H1 (cell line): ENCODE measurements around the gene OR51E1. TPM values are rescaled to one million over a fixed set of nuclear protein-coding genes. Genes with fewer than 3 reads are reported as not detected.

Experiments
- CTCF ChIA-PET: fragments of 300-600 bp; sonication (Branson Sonifier 250); formaldehyde crosslinking; loops from one replicate; lab custom pipeline; 2021; ENCODE audit not compliant: partially characterized antibody; lab: Charles Lee
- POLR2A ChIA-PET: fragments of 300-600 bp; sonication (Branson Sonifier 250); formaldehyde crosslinking; loops from one replicate; lab custom pipeline; 2021; ENCODE audit warnings: inconsistent platforms; ENCODE audit not compliant: partially characterized antibody; lab: Charles Lee
- DNase-seq, 2 experiments: peaks; one replicate each; pipeline versions ENCODE4 v3.0.0 to v3.0.0-alpha.2; 2010 to 2022; ENCODE audit warnings: low spot score in 2 of 2, low read depth in 1 of 2, mixed read lengths in 1 of 2
- FAIRE-seq: peaks from 2 replicates; lab custom pipeline; 2011; peaks lifted over from hg19 to GRCh38; lab: Jason Lieb, UNC
- H2AFZ ChIP-seq: 2 replicates; pipeline ENCODE4 v1.8.1; 2012; ENCODE audit warnings: low read length, inconsistent platforms
- H2AK5ac ChIP-seq: 2 replicates; pipeline ENCODE4 v1.6.1; 2013; ENCODE audit warnings: low read depth, low read length
- H2BK120ac ChIP-seq: replicated peaks from 2 replicates; pipeline ENCODE3; 2013; ENCODE audit warnings: low read depth, low read length, inconsistent platforms
- H2BK12ac ChIP-seq: 2 replicates; pipeline ENCODE4 v1.6.1; 2013; ENCODE audit warnings: low read depth, low read length
- H2BK15ac ChIP-seq: 2 replicates; pipeline ENCODE4 v1.6.1; 2013; ENCODE audit warnings: low read length
- H2BK20ac ChIP-seq: 2 replicates; pipeline ENCODE4 v1.6.1; 2013; ENCODE audit warnings: low read length
- H2BK5ac ChIP-seq: 2 replicates; pipeline ENCODE4 v1.6.1; 2013; ENCODE audit warnings: low read depth, low read length
- H3K14ac ChIP-seq: 2 replicates; pipeline ENCODE4 v1.6.1; 2013; ENCODE audit warnings: inconsistent platforms; ENCODE audit not compliant: insufficient read length
- H3K18ac ChIP-seq: 2 replicates; pipeline ENCODE4 v1.6.1; 2013; ENCODE audit warnings: low read length; ENCODE audit errors: extremely low read depth
- H3K23ac ChIP-seq: 2 replicates; pipeline ENCODE4 v1.6.1; 2013; ENCODE audit warnings: inconsistent platforms; ENCODE audit not compliant: insufficient read length
- H3K23me2 ChIP-seq: 2 replicates; pipeline ENCODE4 v1.6.1; 2013; ENCODE audit warnings: low read depth, low read length
- H3K27ac ChIP-seq: 2 replicates; pipeline ENCODE4 v1.6.1; 2011; ENCODE audit warnings: low read depth, low read length, inconsistent platforms
- H3K27me3 ChIP-seq, 4 experiments: replicated peaks in 1 of 4; 1 replicate in 1 of 4; 2 replicates in 3 of 4; pipeline versions ENCODE4 v1.6.1 to v1.8.1; 2011 to 2013; ENCODE audit warnings: low read length in 3 of 4, mild to moderate bottlenecking in 3 of 4, inconsistent platforms in 2 of 4, mixed read lengths in 2 of 4, moderate library complexity in 1 of 4; ENCODE audit not compliant: control insufficient read depth in 3 of 4, insufficient read depth in 3 of 4; ENCODE audit errors: extremely low read depth in 1 of 4
- H3K36me3 ChIP-seq, 4 experiments: 2 replicates each; pipeline versions ENCODE4 v1.6.1 to v1.8.1; 2011 to 2013; ENCODE audit warnings: mild to moderate bottlenecking in 4 of 4, low read length in 3 of 4, moderate library complexity in 2 of 4, control low read depth in 1 of 4, inconsistent platforms in 1 of 4; ENCODE audit not compliant: insufficient read depth in 4 of 4, control insufficient read depth in 2 of 4
- H3K4ac ChIP-seq: replicated peaks from 2 replicates; pipeline ENCODE3; 2013; ENCODE audit warnings: low read length, low read depth, mixed read lengths, inconsistent platforms; ENCODE audit not compliant: insufficient read length
- H3K4me1 ChIP-seq, 4 experiments: replicated peaks in 1 of 4; 1 replicate in 1 of 4; 2 replicates in 3 of 4; pipeline versions ENCODE4 v1.6.1 to v1.8.1; 2011 to 2013; ENCODE audit warnings: low read length in 3 of 4, inconsistent platforms in 2 of 4, mixed read lengths in 1 of 4; ENCODE audit not compliant: insufficient read depth in 4 of 4, control insufficient read depth in 3 of 4
- H3K4me2 ChIP-seq, 2 experiments: 2 replicates each; pipeline versions ENCODE4 v1.6.1 to v1.8.1; 2011 to 2013; ENCODE audit warnings: low read depth in 2 of 2, low read length in 2 of 2, control low read depth in 1 of 2, inconsistent platforms in 1 of 2, mild to moderate bottlenecking in 1 of 2; ENCODE audit not compliant: insufficient read depth in 1 of 2
- H3K4me3 ChIP-seq, 4 experiments: fragments of 200-600, 300-600 bp in 1 of 4; sonication (generic), shearing (Covaris generic), sonication (Bioruptor Twin) in 1 of 4; 2 replicates each; pipeline versions ENCODE4 v1.5.1 to v1.8.1; 2011 to 2016; ENCODE audit warnings: low read length in 4 of 4, low read depth in 3 of 4, control low read depth in 2 of 4, inconsistent platforms in 2 of 4, mild to moderate bottlenecking in 2 of 4, mixed read lengths in 1 of 4, moderate library complexity in 1 of 4; ENCODE audit not compliant: insufficient read depth in 2 of 4; ENCODE audit errors: extremely low read depth in 1 of 4
- H3K56ac ChIP-seq: replicated peaks from 2 replicates; pipeline ENCODE3; 2013; ENCODE audit warnings: low read depth, mild to moderate bottlenecking, mixed read lengths, low read length, inconsistent platforms; ENCODE audit not compliant: insufficient read length
- H3K79me1 ChIP-seq: 2 replicates; pipeline ENCODE4 v1.6.1; 2013; ENCODE audit warnings: low read depth, low read length, control low read depth
- H3K79me2 ChIP-seq, 2 experiments: 2 replicates each; pipeline versions ENCODE4 v1.6.1 to v1.8.1; 2012 to 2013; ENCODE audit warnings: low read length in 2 of 2, mild to moderate bottlenecking in 2 of 2, inconsistent platforms in 1 of 2; ENCODE audit not compliant: insufficient read depth in 2 of 2, control insufficient read depth in 1 of 2
- H3K9ac ChIP-seq, 4 experiments: replicated peaks in 1 of 4; 1 replicate in 1 of 4; 2 replicates in 3 of 4; pipeline versions ENCODE4 v1.6.1 to v1.8.1; 2011 to 2013; ENCODE audit warnings: low read depth in 3 of 4, low read length in 3 of 4, control low read depth in 2 of 4, mild to moderate bottlenecking in 2 of 4, moderate library complexity in 2 of 4, inconsistent platforms in 1 of 4; ENCODE audit errors: extremely low read depth in 1 of 4
- H3K9me3 ChIP-seq, 2 experiments: 2 replicates each; pipeline versions ENCODE4 v1.6.1 to v1.8.1; 2012 to 2013; ENCODE audit warnings: mild to moderate bottlenecking in 2 of 2, moderate library complexity in 2 of 2, control low read depth in 1 of 2, inconsistent platforms in 1 of 2, low read depth in 1 of 2, low read length in 1 of 2, mixed read lengths in 1 of 2; ENCODE audit not compliant: insufficient read depth in 2 of 2
- H4K20me1 ChIP-seq, 2 experiments: replicated peaks in 1 of 2; 2 replicates each; pipeline versions ENCODE3 to v1.8.1; 2011 to 2013; ENCODE audit warnings: inconsistent platforms in 2 of 2, low read length in 2 of 2, mild to moderate bottlenecking in 1 of 2; ENCODE audit not compliant: insufficient read depth in 2 of 2, control insufficient read depth in 1 of 2
- H4K5ac ChIP-seq: 2 replicates; pipeline ENCODE4 v1.6.1; 2013; ENCODE audit warnings: low read length, low read depth, mixed read lengths, inconsistent platforms; ENCODE audit not compliant: insufficient read length
- H4K8ac ChIP-seq: 2 replicates; pipeline ENCODE4 v1.8.0; 2013; ENCODE audit warnings: mild to moderate bottlenecking, moderate library complexity, low read length, inconsistent platforms; ENCODE audit not compliant: insufficient read depth; ENCODE audit errors: extremely low read depth
- H4K91ac ChIP-seq: replicated peaks from 2 replicates; pipeline ENCODE3; 2013; ENCODE audit warnings: low read length, mixed read lengths, inconsistent platforms; ENCODE audit not compliant: insufficient read length
- BACH1 ChIP-seq: IDR thresholded peaks from 2 replicates; pipeline ENCODE4 v1.6.1; 2012; ENCODE audit warnings: low read length, improper control_type of control experiment
- EP300 ChIP-seq, 2 experiments: IDR thresholded peaks; 1 replicate in 1 of 2; 2 replicates in 1 of 2; pipeline ENCODE4 v1.6.1; 2011 to 2012; ENCODE audit warnings: low read depth in 2 of 2, low read length in 2 of 2, mild to moderate bottlenecking in 2 of 2, borderline replicate concordance in 1 of 2, inconsistent platforms in 1 of 2, moderate library complexity in 1 of 2
- EZH2 ChIP-seq: fragments of 200-600 bp; sonication (generic); IDR thresholded peaks from 2 replicates; pipeline ENCODE4 v1.7.1; 2012; ENCODE audit warnings: low read depth, mild to moderate bottlenecking, moderate library complexity, low read length, inconsistent platforms; ENCODE audit not compliant: severe bottlenecking
- HDAC6 ChIP-seq: IDR thresholded peaks from one replicate; pipeline ENCODE4 v1.7.1; 2012; ENCODE audit warnings: low read depth, mild to moderate bottlenecking, inconsistent platforms, low read length, moderate library complexity
- KDM1A ChIP-seq: fragments of 200-600, 300-600 bp; sonication (generic); IDR thresholded peaks from 2 replicates; pipeline ENCODE4 v1.7.1; 2016; ENCODE audit warnings: mild to moderate bottlenecking, low read length, borderline replicate concordance
- KDM5A ChIP-seq: fragments of 200-600 bp; IDR thresholded peaks from 2 replicates; pipeline ENCODE4 v1.7.1; 2012; ENCODE audit warnings: mild to moderate bottlenecking, low read length, inconsistent platforms, mixed read lengths
- POLR2A ChIP-seq, 2 experiments: IDR thresholded peaks; 1 replicate in 1 of 2; 2 replicates in 1 of 2; pipeline ENCODE4 v1.6.1; 2011; ENCODE audit warnings: low read depth in 2 of 2, low read length in 2 of 2, mild to moderate bottlenecking in 2 of 2; ENCODE audit errors: control extremely low read depth in 1 of 2
- SP1 ChIP-seq: IDR thresholded peaks from 2 replicates; pipeline ENCODE4 v1.6.1; 2011; ENCODE audit warnings: low read depth, low read length
- TCF12 ChIP-seq: IDR thresholded peaks from 2 replicates; pipeline ENCODE4 v1.6.1; 2011; ENCODE audit warnings: low read depth, mild to moderate bottlenecking, low read length
- WGBS, 2 experiments: shearing (Covaris generic) in 1 of 2; methylation state at CpG; one replicate each; pipeline versions ENCODE4 v1.1.6 to v1.1.7; 2013 to 2015; ENCODE audit warnings: low lambda C conversion rate in 2 of 2, mixed read lengths in 2 of 2, inconsistent platforms in 1 of 2, low coverage in 1 of 2, missing lambda C conversion rate in 1 of 2; ENCODE audit not compliant: insufficient replicate concordance in 2 of 2, insufficient coverage in 1 of 2, insufficient read length in 1 of 2; ENCODE audit errors: extremely low coverage in 1 of 2, missing lambda C conversion rate in 1 of 2; 5-methylcytosine and 5-hydroxymethylcytosine counted together
- polyA plus RNA-seq, 7 experiments: library from polyadenylated mRNA; depleted of rRNA in 3 of 7; stranded (reverse) in 5 of 7; unstranded in 2 of 7; fragments of >200 nt in 5 of 7; fragments of 200-250 nt in 2 of 7; gene quantifications; 1 replicate in 5 of 7; 2 replicates in 1 of 7; 4 replicates in 1 of 7; pipeline versions ENCODE4 v1.2.1 to v1.2.3, GENCODE V29; 2011 to 2013; ENCODE audit warnings: missing spikeins in 2 of 7, mixed read lengths in 2 of 7
- total RNA-seq: library from RNA; stranded (reverse); fragmentation: NEBNext Ultra II Directional; extraction: Animal tissue kit (Norgen Biotek cat#: 25700); gene quantifications from 2 replicates; pipeline ENCODE4 v1.2.1, GENCODE V29; 2021
- TF ChIP-seq, protein P1 (sequence below): IDR thresholded peaks from 2 replicates; pipeline ENCODE4 v1.6.1; 2011; ENCODE audit warnings: low read length, improper control_type of control experiment

The OR51E1 gene
- total and polyA plus RNA-seq, 2 of the 8 experiments (the other 6 are each of a cell fraction or from before 2014, with no cell fraction given) = not detected

DNA sequence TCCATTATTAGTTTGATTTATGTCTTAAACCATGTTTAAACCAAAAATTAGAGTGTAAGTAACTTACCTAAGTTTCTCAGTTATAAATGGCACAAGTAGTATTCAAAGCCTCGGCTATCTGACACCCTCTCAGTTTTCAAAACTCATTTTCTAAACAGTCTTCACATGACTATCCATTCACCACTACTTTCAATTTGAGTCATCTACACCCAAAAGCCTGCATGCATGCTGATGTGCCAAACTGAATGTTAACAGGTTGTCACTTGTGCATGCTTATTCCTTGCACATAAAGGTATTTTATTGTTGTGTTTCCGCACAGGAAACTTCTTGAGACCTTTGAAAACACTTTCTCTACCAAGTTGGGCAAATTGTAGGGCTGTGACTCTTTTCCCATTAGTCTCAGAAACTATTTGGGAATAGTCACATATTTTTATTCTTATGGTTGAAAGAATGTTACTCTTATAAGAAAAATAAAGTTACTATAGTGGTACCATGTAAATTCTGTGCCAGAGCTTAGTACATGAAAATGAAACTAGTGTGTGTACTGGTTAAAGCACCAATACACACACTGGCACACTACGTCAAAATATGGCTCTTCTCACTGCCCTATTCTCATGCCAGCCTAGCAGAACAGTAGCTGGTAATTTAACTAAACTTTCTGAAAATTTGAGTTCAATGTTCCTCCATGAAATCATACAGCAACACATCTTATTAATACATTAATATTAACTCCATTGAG, 56.1 kb downstream of the OR51E1 start:
- Histone ChIP-seq H3K79me1 (no peaks in the 10 kb centered on the region), H3K4me1 (peaks cover 0 to 7% (median 4%) of the 10 kb centered on the region in 4 experiments; a peak in 4 of 7 replicates), H2BK120ac (no peak overlapping the region), H3K23me2 (no peaks in the 10 kb centered on the region), H3K4ac (no peak overlapping the region), H3K9ac (no peak overlapping the region), H3K56ac (no peak overlapping the region), H2BK20ac (no peak overlapping the region), H3K27ac (no peak overlapping the region), H2BK15ac (no peak overlapping the region), H3K18ac (no peak overlapping the region), H4K5ac (no peak overlapping the region), H3K14ac (no peak overlapping the region), H2AFZ (no peak overlapping the region), H3K27me3 (no peaks in the 10 kb centered on the region), H4K91ac (no peak overlapping the region), H3K4me3 (no peak overlapping the region), H3K23ac (no peak overlapping the region), H2AK5ac (no peak overlapping the region), H3K9me3 (no peaks in the 10 kb centered on the region), H4K20me1 (no peaks in the 10 kb centered on the region), H2BK5ac (no peak overlapping the region), H3K79me2 (no peaks in the 10 kb centered on the region), H3K4me2 (no peak overlapping the region), H4K8ac (no peak overlapping the region), H3K36me3 (no peaks in the 10 kb centered on the region), H2BK12ac (no peak overlapping the region)
- DNase-seq (no peak), FAIRE-seq (no peak)
- 92% methylated on average over 3 of the region's 3 CpGs; no CpG with 5 or more reads in 1 of the 2 experiments for WGBS, 2 experiments
- ChIA-PET CTCF (interaction anchor here (1.1 kb wide), 1 partner anchor 19 kb away, joined by 3 read pairs; no protein-coding TSS in a partner anchor), POLR2A (no interaction called here)
- TF ChIP-seq KDM5A (no peak), POLR2A (IDR thresholded peaks at IDR 0.05; ENCODE audit: control extremely low read depth in 1 of 2, low read depth in 2 of 2, low read length in 2 of 2) (no peak), EP300 (IDR thresholded peaks at IDR 0.05; ENCODE audit: borderline replicate concordance in 1 of 2, low read depth in 2 of 2, low read length in 2 of 2) (no peak), EZH2 (no peak), HDAC6 (no peak), TCF12 (no peak), SP1 (no peak), BACH1 (no peak), KDM1A (no peak)
- TF ChIP-seq, protein P1, sequence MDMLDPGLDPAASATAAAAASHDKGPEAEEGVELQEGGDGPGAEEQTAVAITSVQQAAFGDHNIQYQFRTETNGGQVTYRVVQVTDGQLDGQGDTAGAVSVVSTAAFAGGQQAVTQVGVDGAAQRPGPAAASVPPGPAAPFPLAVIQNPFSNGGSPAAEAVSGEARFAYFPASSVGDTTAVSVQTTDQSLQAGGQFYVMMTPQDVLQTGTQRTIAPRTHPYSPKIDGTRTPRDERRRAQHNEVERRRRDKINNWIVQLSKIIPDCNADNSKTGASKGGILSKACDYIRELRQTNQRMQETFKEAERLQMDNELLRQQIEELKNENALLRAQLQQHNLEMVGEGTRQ = no peak
